NCI-H2081 (cell line): ENCODE data around the gene TFPT.

Experiments
- DNase-seq, 2 experiments: peaks; one replicate each; lab custom pipeline; 2025; lab: John Stamatoyannopoulos, UW

The TFPT gene

GRCh38 chr19:54148158-54148557 lies 32.7 kb upstream of the TFPT start:
- no peak for DNase-seq

- DNase-seq = no peak
Observed at GRCh38 chr19:54147676-54148075, 32.2 kb upstream of the TFPT start.

- DNase-seq = no peak
Observed at GRCh38 chr19:54145541-54146158, 30.2 kb upstream of the TFPT start.

- DNase-seq = no peak
Observed at GRCh38 chr19:54142166-54142780, 26.8 kb upstream of the TFPT start.

- DNase-seq = no peak
Observed at GRCh38 chr19:54141356-54141755, 25.9 kb upstream of the TFPT start.

GRCh38 chr19:54138489-54139256 lies 23.2 kb upstream of the TFPT start:
- no peak for DNase-seq

GRCh38 chr19:54137699-54138488 lies 22.4 kb upstream of the TFPT start, which contains the start of gene CNOT3:
Gene CNOT3, plus strand, starts transcription at chr19:54137762. Its CDS starts 5,217 bp downstream, at chr19:54142979.
- peak; percentile 8 to 18 for DNase-seq

GRCh38 chr19:54136864-54137698 lies 21.6 kb upstream of the TFPT start:
- DNase-seq = peak; percentile 100

GRCh38 chr19:54136086-54136863 lies 20.8 kb upstream of the TFPT start:
- peak in 1 of 2 experiments; percentile 13 for DNase-seq

- DNase-seq = no peak
Observed at GRCh38 chr19:54133957-54134590, 18.6 kb upstream of the TFPT start.

GRCh38 chr19:54133312-54133956 lies 18.0 kb upstream of the TFPT start:
- peak; percentile 54 to 74 for DNase-seq

GRCh38 chr19:54129617-54129996 lies 14.2 kb upstream of the TFPT start:
- no peak for DNase-seq

- no peak for DNase-seq
Observed at GRCh38 chr19:54128796-54129616, 13.5 kb upstream of the TFPT start.

GRCh38 chr19:54128441-54128725 lies 12.9 kb upstream of the TFPT start:
- DNase-seq = no peak

GRCh38 chr19:54127688-54128440 lies 12.4 kb upstream of the TFPT start:
- no peak for DNase-seq

GRCh38 chr19:54125713-54126112 lies 10.3 kb upstream of the TFPT start:
- no peak for DNase-seq

GRCh38 chr19:54124393-54124792 lies 8.9 kb upstream of the TFPT start:
- DNase-seq = no peak

GRCh38 chr19:54123682-54124081 lies 8.2 kb upstream of the TFPT start:
- no peak for DNase-seq
